HG03575 (cell line): ENCODE measurements around the gene MAP2K2.

Experiments
- ATAC-seq: cut with Tn5 transposase; IDR thresholded peaks from one replicate; pipeline ENCODE4 v1.9.1; 2021; ENCODE audit not compliant: unreplicated experiment, insufficient number of reproducible peaks, low FRiP score; ENCODE audit errors: extremely low read depth

The MAP2K2 gene

DNA sequence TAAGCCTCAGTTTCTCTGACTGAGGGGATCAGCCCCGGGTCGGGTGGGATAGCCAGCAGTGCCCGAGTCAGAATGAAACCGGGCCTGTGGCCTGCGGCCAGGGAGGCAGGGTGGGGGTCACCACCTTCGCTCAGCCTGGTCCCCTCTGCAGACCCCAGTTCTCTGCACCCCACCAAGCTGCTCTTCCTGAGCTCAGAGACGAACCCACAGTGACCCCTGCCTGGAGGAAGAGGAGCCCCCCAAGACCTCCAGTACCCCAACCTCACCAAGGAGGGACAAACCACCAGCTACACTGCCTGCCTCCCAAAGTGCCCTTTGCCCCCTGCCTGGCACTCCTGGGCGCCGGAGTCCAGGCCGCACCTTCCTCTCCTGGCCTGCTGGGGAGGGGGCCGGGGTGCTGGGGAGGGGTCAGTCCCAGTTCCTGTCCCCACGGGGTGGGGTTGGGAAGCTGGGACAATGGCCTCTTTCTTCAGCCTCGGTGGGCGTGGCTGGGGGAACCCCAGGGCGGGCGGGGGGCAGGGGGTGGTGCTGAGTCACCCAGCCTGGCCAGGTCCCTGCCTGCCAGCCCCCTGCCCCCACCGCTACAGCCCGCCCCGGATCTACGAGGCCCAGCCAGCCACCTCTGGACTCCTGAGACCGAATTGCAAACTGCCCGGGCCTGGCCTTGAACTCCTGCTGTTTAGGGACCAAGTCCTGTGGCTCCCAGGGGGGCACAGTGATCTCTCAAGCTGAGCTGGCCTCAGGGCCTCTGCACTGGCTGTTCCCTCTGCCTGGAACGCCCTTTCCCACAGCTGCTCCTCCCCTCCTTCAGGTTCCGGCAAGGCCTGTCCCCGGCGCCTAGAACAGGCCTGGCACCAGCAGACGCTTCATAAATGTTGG lies 71.6 kb downstream of the MAP2K2 start:
- ATAC-seq: no peak

- no peak for ATAC-seq
These were observed 72.5 kb downstream of the MAP2K2 start for GRCh38 chr19:4051175-4052101.

DNA sequence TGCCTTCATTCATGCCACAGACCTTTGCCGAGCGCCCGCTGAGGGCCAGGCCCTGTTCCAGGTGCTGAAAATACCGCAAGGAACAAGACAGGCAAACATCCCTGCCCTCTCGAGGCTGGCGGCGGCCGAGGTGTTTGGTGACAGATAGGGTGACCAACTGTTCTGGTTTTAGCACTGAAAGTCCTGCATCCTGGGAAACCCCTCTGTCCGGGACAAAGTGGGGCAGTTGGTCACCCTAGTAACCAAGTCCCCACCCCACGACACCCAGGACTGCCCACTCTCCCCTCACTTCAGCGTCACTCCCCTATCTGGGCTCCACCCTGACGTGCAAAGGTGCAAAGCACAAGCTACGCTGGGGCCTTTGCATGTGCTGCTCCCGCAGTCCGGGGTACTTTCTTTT lies 74.5 kb downstream of the MAP2K2 start:
- no peak for ATAC-seq

DNA sequence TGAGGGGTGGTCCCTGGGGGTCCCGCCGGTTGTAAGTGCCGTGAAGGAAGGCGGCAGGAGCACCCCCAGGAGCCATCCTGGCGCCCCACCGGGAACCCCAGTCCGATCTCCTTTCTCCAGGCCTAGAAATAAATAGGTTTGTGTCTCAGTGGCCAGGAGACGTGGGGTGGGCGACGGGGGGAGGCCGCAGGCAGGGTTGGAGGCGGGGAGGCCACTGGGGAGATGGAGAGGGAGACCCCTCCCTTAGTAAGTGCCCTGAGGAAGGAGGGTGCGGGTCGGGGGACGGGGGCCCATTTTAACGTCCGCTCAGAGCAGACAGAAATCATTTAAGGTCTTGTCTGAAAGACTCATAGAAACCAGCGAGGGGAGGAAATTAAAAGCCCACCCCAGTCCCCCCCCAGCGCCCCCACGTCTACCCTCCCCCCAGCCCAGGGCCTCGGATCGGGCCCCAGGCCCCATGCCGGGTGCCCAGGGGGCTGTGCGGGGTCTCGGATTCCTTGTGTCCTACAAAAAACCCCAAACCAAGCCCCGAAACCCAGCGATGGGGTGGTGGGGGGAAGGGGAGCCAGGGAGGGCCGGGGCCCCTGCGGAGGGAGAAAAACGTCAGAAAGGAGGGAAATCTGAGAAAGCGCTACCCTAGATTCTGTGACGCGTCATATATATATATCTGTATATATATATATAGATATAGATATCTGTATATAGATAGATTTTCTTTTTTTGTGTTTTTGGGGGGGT lies 76.8 kb downstream of the MAP2K2 start:
- no peak for ATAC-seq

DNA sequence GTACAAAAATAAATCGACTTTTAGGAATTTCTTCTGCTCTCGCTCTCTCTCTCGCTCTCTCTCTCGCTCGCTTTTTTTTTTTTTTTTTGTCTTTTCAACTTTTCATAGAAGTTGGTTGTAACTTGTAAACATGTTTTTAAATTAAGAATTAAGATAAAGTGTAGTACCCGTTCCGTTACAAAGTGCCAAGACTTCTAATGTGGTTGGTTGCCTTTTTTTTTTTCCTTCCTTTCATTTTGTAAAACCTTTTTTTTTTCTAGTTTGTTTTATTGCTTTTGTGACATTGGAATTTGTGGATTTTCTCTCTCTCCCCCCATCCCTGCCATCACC lies 77.6 kb downstream of the MAP2K2 start:
- ATAC-seq: no peak

- ATAC-seq: no peak
These were observed 78.1 kb downstream of the MAP2K2 start for GRCh38 chr19:4045597-4046361.

DNA sequence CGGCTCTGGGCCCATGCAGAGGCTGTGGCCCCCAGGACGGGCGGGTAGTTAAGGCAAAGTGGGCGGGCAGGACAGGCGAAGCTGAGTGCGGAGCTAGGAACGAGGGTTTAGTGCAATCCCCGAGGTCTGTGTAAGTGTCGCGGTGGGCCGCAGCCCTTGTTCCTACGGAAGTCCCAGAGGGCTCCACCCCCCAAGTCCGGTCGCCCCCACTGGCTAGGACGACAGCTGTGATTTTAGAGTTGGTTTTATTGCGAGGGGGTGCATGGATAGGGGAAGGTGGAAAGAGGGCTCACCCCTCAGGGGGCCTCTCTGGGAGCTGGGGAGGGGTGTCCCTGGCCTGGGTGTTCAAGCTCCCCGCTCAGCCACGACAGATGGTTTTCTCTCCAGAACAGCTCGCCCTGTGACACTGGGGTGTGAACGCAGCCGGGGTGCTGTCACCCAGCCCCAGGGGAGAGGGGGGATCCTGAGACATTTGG lies 78.9 kb downstream of the MAP2K2 start:
- ATAC-seq: no peak

DNA sequence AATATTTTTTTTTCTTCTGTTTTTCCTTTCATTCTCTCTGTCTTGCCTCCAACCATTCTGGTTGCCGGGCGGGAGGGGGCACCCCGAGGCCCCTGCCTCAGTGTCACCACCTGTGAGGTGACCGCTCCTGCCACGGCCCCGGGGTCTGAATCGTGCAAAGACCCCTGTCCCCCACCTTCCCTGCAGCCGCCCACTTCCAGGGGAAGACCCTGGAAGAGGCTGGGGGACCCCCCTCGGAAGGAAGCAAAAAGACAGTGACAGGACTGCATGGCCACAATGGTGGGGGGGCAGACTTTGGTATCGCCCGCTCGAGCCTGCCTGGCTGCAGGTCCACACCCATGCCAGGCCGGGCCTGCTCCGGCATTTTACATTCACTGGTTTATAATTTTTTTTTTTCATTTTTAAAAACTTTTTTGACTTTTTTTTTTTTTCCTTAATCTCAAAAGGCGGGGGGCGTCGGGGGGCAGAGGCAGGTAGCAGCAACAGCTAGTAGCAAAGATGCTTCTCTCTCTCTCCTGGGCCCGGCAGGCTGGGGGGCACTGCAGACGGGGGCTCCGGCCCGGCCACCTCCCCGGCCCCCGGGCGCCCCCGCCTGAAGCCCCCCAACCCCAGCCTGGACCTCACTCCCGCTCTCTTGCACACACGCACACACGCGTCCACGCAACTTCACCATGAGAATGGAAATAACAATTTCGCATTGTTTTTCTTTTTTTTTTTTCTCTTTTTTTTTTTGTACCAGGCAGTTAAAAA lies 79.8 kb downstream of the MAP2K2 start:
- no peak for ATAC-seq

DNA sequence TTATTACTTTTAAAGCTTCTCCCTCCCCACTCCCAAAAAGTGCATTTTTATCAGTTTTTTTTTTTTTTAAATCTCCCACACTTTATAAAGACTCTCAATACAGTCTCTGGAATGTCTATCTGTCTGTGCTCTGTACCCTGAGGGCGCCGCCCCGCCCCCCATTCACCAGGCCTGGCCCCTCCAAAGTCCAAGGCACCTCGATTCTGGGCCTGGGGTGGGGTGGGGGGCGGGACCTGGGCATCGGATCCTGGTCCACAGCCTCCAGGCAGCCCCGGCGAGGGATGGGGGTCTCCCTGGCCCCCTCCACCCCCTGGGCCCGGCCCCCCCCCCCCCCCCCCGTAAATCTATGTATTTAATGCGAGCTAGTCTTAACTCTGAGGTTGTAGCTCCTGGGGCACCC lies 80.5 kb downstream of the MAP2K2 start:
- no peak for ATAC-seq

DNA sequence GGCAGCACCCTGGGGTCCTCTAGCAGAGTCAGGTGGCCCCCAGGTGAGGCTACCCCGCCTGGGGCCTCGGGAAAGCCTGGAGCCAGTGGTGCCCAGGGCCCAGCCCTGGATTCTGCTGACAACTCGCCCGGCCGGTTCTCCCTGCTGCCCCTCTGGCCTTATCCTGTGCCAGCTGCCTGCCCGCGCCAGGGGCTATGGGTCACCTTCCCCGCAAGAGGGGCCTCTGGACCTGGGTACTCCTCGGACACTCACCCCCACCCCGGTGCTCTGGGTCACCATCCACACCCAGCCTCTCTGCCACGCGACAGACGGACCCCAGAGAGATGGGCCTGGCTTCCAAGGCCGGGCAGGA lies 81.2 kb downstream of the MAP2K2 start:
- ATAC-seq: no peak

GRCh38 chr19:4042064-4042730 lies 81.7 kb downstream of the MAP2K2 start:
- ATAC-seq: no peak
